Upper lobe of right lung (tissue), 1 donor: Measurements from ENCODE around the gene GAL3ST2. TPM values are rescaled to one million over a fixed set of nuclear protein-coding genes. Genes with fewer than 3 reads are reported as not detected.

ENCODE experiments used
- ATAC-seq: fragments of 200-7000 bp; cut with Tn5 transposase; one replicate; pipeline ENCODE4 v1.9.1; 2020; ENCODE audit warnings: mild to moderate bottlenecking, moderate library complexity
- DNase-seq: peaks from one replicate; pipeline ENCODE4 v3.0.0-alpha.2; 2020
- H3K27ac ChIP-seq: fragments of 200-600 bp; one replicate; pipeline ENCODE4 v1.8.0; 2022
- H3K27me3 ChIP-seq: fragments of 200-600 bp; one replicate; pipeline ENCODE4 v1.8.0; 2022; ENCODE audit warnings: mild to moderate bottlenecking
- H3K36me3 ChIP-seq: fragments of 200-600 bp; one replicate; pipeline ENCODE4 v1.8.0; 2022
- H3K4me1 ChIP-seq: fragments of 200-600 bp; one replicate; pipeline ENCODE4 v1.8.0; 2022
- H3K4me3 ChIP-seq: fragments of 200-600 bp; one replicate; pipeline ENCODE4 v1.8.0; 2022; ENCODE audit warnings: mild to moderate bottlenecking
- H3K9me3 ChIP-seq: fragments of 200-600 bp; one replicate; pipeline ENCODE4 v1.8.0; 2022
- intact Hi-C: fragments of 100-400 bp; cut with DNase I; formaldehyde crosslinking; loops from one replicate; pipeline ENCODE4 v1.11.0; 2022
- long read RNA-seq: library from polyadenylated mRNA; unstranded; transcript quantifications from one replicate; pipeline ENCODE4 v2.0.0, GENCODE V29; 2021
- total RNA-seq: library from RNA; stranded (reverse); fragmentation: NEBNext Ultra II Directional; extraction: Animal tissue kit (Norgen Biotek cat#: 25700); gene quantifications from one replicate; pipeline ENCODE4 v1.2.1, GENCODE V29; 2021
- TF ChIP-seq, protein P1 (sequence below): fragments of 200-600 bp; IDR thresholded peaks from one replicate; pipeline ENCODE4 v1.8.0; 2022; ENCODE audit warnings: antibody characterized with exemption
- donor health status: DM: no; HTN: yes; CAD: no; lungs with severe emphysema.

The GAL3ST2 gene
- total RNA-seq, result not detected
- long read RNA-seq, result 0 reads

DNA sequence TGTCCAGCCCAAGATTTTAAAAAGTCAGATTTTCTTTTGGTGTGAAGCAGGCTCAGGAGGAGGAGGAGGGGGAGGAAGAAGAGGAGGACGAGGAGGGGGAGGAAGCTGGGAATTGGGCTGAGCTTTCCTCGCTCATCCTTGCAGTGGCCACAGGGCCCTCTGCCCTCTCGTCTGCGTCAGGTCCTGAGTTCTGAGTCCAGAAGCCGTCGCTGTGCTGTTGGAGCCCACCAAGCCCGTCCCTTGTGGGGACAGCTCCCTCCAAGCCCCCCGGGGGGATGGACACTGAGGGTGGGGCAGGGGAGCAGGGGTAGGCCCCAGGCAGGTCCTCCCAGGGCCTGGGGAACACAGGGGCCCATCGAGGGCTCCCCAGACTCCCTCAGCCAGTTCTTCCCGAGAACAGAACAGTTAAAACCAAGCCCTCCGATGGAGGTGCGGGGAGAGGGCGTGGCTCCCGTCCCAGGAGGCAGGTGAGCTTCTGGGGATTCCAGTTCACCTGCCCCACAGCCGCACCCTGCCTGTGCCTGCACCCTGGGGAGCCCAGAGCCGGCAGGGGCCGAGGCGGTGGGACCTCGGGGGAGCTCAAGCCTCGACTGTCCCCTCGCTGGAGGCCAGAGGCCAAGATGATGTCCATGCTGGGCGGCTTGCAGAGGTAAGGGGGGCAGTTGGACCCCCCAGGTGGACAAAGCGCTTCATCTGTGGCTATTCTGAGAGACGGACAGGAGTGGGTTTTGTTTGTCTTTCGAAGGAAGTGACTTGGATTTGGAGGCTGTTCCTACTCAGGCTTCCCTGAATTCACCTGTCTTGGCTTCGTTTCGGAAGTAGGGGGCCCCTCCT lies at the start of gene GAL3ST2:
Gene GAL3ST2, plus strand, starts transcription at position 487 of the 834 bp plus-strand sequence. Its CDS starts 134 bp downstream, at position 621.
- intact Hi-C loops, result no loop called here
- no peak for ATAC-seq

DNA sequence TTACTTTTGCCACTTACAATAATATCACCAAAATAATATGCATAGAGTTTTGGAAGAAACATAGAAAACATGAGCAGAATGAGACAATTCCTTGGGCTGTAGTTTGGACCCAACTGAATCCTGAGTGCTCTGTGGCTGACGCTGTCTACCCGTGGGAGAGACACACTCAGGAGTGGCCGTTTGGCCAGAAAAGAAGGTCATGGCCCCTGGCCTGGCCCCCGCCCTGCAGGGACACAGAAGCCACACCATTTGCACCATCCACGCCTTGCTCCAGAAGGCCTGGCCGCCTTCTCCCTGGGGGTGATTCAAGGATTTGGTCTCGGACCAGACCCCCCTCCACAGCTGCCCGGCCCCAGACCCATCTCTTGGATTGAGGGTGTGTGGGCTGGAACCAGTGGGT lies 48.6 kb upstream of the GAL3ST2 start:
- ATAC-seq (no peak), DNase-seq (no peak)
- H3K4me3 ChIP-seq, result no peak overlapping the region
- TF ChIP-seq, protein P1, sequence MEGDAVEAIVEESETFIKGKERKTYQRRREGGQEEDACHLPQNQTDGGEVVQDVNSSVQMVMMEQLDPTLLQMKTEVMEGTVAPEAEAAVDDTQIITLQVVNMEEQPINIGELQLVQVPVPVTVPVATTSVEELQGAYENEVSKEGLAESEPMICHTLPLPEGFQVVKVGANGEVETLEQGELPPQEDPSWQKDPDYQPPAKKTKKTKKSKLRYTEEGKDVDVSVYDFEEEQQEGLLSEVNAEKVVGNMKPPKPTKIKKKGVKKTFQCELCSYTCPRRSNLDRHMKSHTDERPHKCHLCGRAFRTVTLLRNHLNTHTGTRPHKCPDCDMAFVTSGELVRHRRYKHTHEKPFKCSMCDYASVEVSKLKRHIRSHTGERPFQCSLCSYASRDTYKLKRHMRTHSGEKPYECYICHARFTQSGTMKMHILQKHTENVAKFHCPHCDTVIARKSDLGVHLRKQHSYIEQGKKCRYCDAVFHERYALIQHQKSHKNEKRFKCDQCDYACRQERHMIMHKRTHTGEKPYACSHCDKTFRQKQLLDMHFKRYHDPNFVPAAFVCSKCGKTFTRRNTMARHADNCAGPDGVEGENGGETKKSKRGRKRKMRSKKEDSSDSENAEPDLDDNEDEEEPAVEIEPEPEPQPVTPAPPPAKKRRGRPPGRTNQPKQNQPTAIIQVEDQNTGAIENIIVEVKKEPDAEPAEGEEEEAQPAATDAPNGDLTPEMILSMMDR, result no peak
- no peaks in the 10 kb centered on the region for H3K9me3 ChIP-seq
- H3K27ac ChIP-seq, result no peak overlapping the region
- peaks cover 7% of the 10 kb centered on the region for H3K36me3 ChIP-seq
- H3K4me1 ChIP-seq, result no peaks in the 10 kb centered on the region
- no peaks in the 10 kb centered on the region for H3K27me3 ChIP-seq
- intact Hi-C loops, result no loop called here

More for the DNA sequence above, at the start of gene GAL3ST2:
- Histone ChIP-seq H3K36me3 (no peaks in the 10 kb centered on the region), H3K4me1 (peaks cover 4% of the 10 kb centered on the region), H3K27me3 (peaks cover 10% of the 10 kb centered on the region), H3K27ac (no peak within 1 kb of the TSS), H3K9me3 (no peaks in the 10 kb centered on the region), H3K4me3 (no peak within 1 kb of the TSS)
- TF ChIP-seq, protein P1, result no peak
- DNase-seq, result peak; percentile 42

DNA sequence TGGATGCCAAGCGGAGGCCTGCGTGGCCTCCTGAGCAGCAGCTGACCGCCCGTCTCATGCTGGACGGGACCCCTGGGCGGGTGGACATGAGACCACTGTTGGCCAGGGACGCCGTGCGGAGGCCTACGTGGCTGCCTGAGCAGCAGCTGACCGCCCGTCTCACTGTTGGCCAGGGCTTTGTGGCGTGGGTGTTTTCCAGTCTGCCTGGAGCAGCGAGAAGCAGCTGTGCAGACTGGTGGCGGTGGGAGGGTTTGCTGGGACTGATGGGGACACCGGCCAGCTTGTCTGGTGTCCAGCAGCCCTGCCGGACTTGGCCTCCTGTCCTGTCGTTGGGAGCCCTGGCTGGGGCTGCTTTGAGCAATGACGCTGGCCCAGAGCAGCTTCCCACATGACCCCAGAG lies 48.0 kb upstream of the GAL3ST2 start:
- H3K36me3 ChIP-seq, result peaks cover 7% of the 10 kb centered on the region
- DNase-seq (no peak), ATAC-seq (no peak)
- H3K4me1 ChIP-seq, result peaks cover 2% of the 10 kb centered on the region
- no peaks in the 10 kb centered on the region for H3K9me3 ChIP-seq
- no peak overlapping the region for H3K27ac ChIP-seq
- no peak overlapping the region for H3K4me3 ChIP-seq
- intact Hi-C loops, result no loop called here
- no peaks in the 10 kb centered on the region for H3K27me3 ChIP-seq
- TF ChIP-seq, protein P1, result no peak

DNA sequence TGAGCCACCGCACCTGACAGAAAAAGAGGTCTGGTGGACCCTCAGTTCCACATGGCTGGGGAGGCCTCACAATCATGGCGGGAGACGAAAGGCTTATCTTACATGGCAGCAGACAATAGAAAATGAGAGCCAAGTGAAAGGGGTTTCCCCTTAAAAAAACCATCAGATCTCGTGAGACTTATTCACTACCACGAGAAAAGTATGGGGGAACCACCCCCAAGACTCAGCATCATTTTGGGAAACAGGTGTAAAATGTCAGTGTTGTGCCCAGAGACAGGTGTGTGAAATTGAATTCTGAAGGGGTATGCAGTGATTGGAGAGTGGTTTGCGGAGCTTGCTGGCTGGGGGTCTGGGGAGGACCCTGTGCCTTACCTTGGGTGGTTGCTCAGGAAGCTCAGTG lies 46.8 kb upstream of the GAL3ST2 start:
- Histone ChIP-seq H3K9me3 (no peaks in the 10 kb centered on the region), H3K27me3 (no peaks in the 10 kb centered on the region), H3K4me3 (no peak overlapping the region), H3K27ac (no peak overlapping the region), H3K4me1 (peaks cover 8% of the 10 kb centered on the region), H3K36me3 (peaks cover 7% of the 10 kb centered on the region)
- TF ChIP-seq, protein P1, result no peak
- no peak for DNase-seq
- intact Hi-C loops, result no loop called here
- no peak for ATAC-seq

DNA sequence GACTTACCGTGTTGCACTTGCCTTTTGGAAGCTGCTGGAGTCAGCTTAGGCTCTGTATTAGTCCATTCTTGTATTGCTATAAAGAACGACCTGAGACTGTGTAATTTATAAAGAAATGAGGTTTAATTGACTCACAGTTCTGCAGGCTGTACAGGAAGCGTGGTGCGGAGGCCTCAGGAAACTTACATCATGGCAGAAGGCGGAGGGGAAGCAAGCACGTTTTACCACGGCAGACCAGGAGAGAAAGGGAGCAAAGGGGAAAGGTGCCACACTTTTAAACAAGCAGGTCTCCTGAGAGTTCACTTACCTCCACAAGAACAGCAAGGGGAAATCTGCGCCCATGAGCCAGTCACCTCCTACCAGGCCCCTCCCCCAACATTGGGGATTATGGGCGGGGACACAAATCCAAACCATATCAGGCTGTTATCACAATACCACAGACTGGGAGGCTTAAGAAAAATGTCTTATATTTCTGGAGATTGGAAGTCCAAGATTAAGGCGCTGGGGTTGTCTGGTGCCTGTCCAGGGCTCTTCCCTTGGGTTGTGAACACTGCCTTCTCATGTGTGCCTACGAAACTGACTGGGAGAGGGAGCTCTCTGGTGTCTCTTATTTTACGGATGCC lies 45.8 kb upstream of the GAL3ST2 start:
- H3K4me3 ChIP-seq, result no peak overlapping the region
- ATAC-seq, result no peak
- no peak for DNase-seq
- H3K9me3 ChIP-seq, result no peaks in the 10 kb centered on the region
- TF ChIP-seq, protein P1, result no peak
- intact Hi-C loops, result no loop called here
- peaks cover 3% of the 10 kb centered on the region for H3K36me3 ChIP-seq
- H3K4me1 ChIP-seq, result peaks cover 13% of the 10 kb centered on the region
- no peaks in the 10 kb centered on the region for H3K27me3 ChIP-seq
- no peak overlapping the region for H3K27ac ChIP-seq
